Naive thymus-derived CD4-positive, alpha-beta T cell (primary cell): ENCODE results near the gene SMIM7. TPM values are rescaled to one million over a fixed set of nuclear protein-coding genes. Genes with fewer than 3 reads are reported as not detected.
A peak's percentile ranks its signal among the peaks of the same experiment; 100 is the strongest.

Experiments
- ATAC-seq: fragments of 150-1000 bp; cut with Tn5 transposase; 2 replicates; pipeline ENCODE4 v1.10.0; 2021; ENCODE audit warnings: mild to moderate bottlenecking, moderate library complexity
- CTCF ChIA-PET: fragments of 350-600 bp; sonication (Branson Sonifier 250); formaldehyde crosslinking; loops from one replicate; lab custom pipeline; 2021; ENCODE audit warnings: antibody characterized with exemption; lab: Charles Lee
- POLR2A ChIA-PET: fragments of 350-600 bp; sonication (Branson Sonifier 250); formaldehyde crosslinking; loops from one replicate; lab custom pipeline; 2021; ENCODE audit warnings: antibody characterized with exemption, inconsistent platforms; lab: Charles Lee
- DNase-seq, 9 donors: peaks; one replicate each; pipeline versions ENCODE4 v3.0.0 to v3.0.0-alpha.2; 2020 to 2022; ENCODE audit warnings: mixed read lengths in 1 of 9
- H3K27ac ChIP-seq: one replicate; pipeline ENCODE4 v1.7.0; 2013; ENCODE audit warnings: mild to moderate bottlenecking, low read depth, low read length, moderate library complexity
- H3K27me3 ChIP-seq, 2 donors: one replicate each; pipeline ENCODE4 v1.7.0; 2013; ENCODE audit warnings: low read length in 2 of 2, mild to moderate bottlenecking in 2 of 2, moderate library complexity in 2 of 2; ENCODE audit not compliant: control insufficient read depth in 2 of 2, insufficient read depth in 2 of 2
- H3K36me3 ChIP-seq, 3 experiments: 1 replicate in 2 of 3; 2 replicates in 1 of 3; pipeline ENCODE4 v1.7.0; 2013; ENCODE audit warnings: low read length in 3 of 3, mild to moderate bottlenecking in 3 of 3, moderate library complexity in 1 of 3; ENCODE audit not compliant: insufficient read depth in 3 of 3, control insufficient read depth in 2 of 3
- H3K4me1 ChIP-seq, 2 donors: one replicate each; pipeline ENCODE4 v1.7.0; 2013; ENCODE audit warnings: low read length in 2 of 2, mild to moderate bottlenecking in 2 of 2, moderate library complexity in 1 of 2; ENCODE audit not compliant: control insufficient read depth in 2 of 2, insufficient read depth in 2 of 2
- H3K4me3 ChIP-seq: 2 replicates; pipeline ENCODE4 v1.7.0; 2013; ENCODE audit warnings: mild to moderate bottlenecking, low read length
- H3K9me3 ChIP-seq, 3 experiments: 1 replicate in 2 of 3; 2 replicates in 1 of 3; pipeline ENCODE4 v1.7.0; 2013; ENCODE audit warnings: low read length in 3 of 3; ENCODE audit not compliant: control insufficient read depth in 2 of 3
- H3K27ac Mint-ChIP-seq, 9 donors: one replicate each; pipeline ENCODE4 v1.8.0; 2020 to 2022; ENCODE audit warnings: mixed read lengths in 9 of 9, mild to moderate bottlenecking in 8 of 9, moderate library complexity in 5 of 9, inconsistent platforms in 2 of 9
- H3K27me3 Mint-ChIP-seq, 5 donors: one replicate each; pipeline ENCODE4 v1.8.0; 2021 to 2022; ENCODE audit warnings: mixed read lengths in 5 of 5, mild to moderate bottlenecking in 1 of 5
- H3K36me3 Mint-ChIP-seq, 5 donors: one replicate each; pipeline ENCODE4 v1.8.0; 2020 to 2022; ENCODE audit warnings: mixed read lengths in 5 of 5, mild to moderate bottlenecking in 3 of 5, inconsistent platforms in 1 of 5
- H3K4me1 Mint-ChIP-seq, 7 donors: one replicate each; pipeline ENCODE4 v1.8.0; 2020 to 2022; ENCODE audit warnings: mixed read lengths in 7 of 7, mild to moderate bottlenecking in 3 of 7, inconsistent platforms in 1 of 7
- H3K4me3 Mint-ChIP-seq, 10 donors: one replicate each; pipeline ENCODE4 v1.8.0; 2020 to 2022; ENCODE audit warnings: mild to moderate bottlenecking in 10 of 10, mixed read lengths in 10 of 10, moderate library complexity in 6 of 10, inconsistent platforms in 2 of 10
- H3K9me3 Mint-ChIP-seq, 11 donors: one replicate each; pipeline ENCODE4 v1.8.0; 2020 to 2022; ENCODE audit warnings: mixed read lengths in 11 of 11, mild to moderate bottlenecking in 4 of 11, inconsistent platforms in 1 of 11, moderate library complexity in 1 of 11
- intact Hi-C, 2 donors: fragments of 100-400 bp; cut with micrococcal nuclease; formaldehyde crosslinking; loops; one replicate each; pipeline ENCODE4 v1.15.1; 2023
- polyA plus RNA-seq, 2 donors: library from polyadenylated mRNA; unstranded; fragments of 300-500 nt; fragmentation: Illumina TruSeq; gene quantifications; one replicate each; pipeline ENCODE4 v1.2.3, GENCODE V29; 2021
- total RNA-seq, 6 experiments: library from RNA in 5 of 6; stranded (reverse) in 5 of 6; gene quantifications; 1 replicate in 5 of 6; 2 replicates in 1 of 6; pipeline ENCODE4 v1.2.3 and lab custom pipeline; 2021 to 2026

The SMIM7 gene
- total and polyA plus RNA-seq, 7 experiments from 2014 or later: 56.9 to 108 (median 78.5) TPM

DNA sequence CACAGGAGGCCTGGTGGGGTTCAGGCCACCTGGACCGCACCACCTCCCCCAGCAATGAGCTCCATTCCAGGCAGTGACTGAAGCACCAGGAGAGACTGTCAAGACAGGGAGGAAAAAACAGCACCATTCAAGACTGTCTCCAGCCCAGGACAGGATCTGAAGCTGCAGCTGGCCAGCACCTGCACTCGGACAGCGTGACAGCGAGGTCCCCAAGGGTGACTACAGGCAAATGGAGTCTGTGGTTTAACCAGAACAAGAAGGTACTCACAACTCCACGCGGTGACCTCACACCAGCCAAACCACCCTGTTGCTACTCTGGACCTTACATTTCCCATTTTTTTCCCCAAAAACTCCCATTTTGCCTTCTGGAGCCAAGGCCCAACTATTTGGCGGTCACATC lies 41.7 kb downstream of the SMIM7 start:
- intact Hi-C loops: no loop called here
- ATAC-seq: no peak
- POLR2A ChIA-PET: no interaction called here
- Mint-ChIP-seq H3K4me3 (peak overlapping the region in 3 of 10 donors; percentile 4 to 28 (median 17)), H3K4me1 (peaks cover 56 to 95% (median 78%) of the 10 kb centered on the region in 7 donors), H3K27me3 (no peaks in the 10 kb centered on the region), H3K27ac (peak overlapping the region in 3 of 9 donors; percentile 18 to 88 (median 36)), H3K9me3 (no peaks in the 10 kb centered on the region), H3K36me3 (no peaks in the 10 kb centered on the region)
- CTCF ChIA-PET: no interaction called here
- Histone ChIP-seq H3K4me3 (no peak overlapping the region), H3K27me3 (no peaks in the 10 kb centered on the region), H3K4me1 (peaks cover 12 to 21% of the 10 kb centered on the region in 2 donors), H3K27ac (no peak overlapping the region), H3K36me3 (peaks cover 0 to 3% (median 0%) of the 10 kb centered on the region in 3 experiments), H3K9me3 (no peaks in the 10 kb centered on the region)
- DNase-seq: no peak

DNA sequence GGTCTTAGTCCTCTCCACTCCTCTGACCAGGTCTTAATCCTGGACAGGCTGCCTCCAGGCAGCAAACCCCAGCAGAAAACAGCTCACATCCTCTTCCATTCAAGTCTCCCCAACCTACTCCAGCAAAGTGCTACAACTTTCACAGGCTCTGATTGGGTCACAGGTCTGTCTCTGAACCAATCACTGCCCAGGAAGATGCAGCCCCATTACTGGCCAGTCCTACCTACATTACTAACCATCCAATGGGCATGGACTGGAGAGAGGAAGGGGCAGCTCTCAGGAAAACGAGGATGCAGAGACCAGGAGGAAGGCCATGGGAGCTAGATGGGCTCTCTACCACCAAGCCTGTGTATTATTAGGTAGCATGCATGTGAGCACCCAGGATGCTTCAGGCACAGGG lies 44.1 kb downstream of the SMIM7 start:
- no peak overlapping the region for H3K4me3 ChIP-seq
- peaks cover 8 to 17% of the 10 kb centered on the region in 2 donors for H3K4me1 ChIP-seq
- DNase-seq: no peak
- ChIA-PET CTCF (no interaction called here), POLR2A (interaction anchor here (1.2 to 1.3 kb wide), 2 partner anchors 11 to 31 kb away, joined by 3 to 5 read pairs; no protein-coding TSS in a partner anchor)
- H3K36me3 Mint-ChIP-seq: no peaks in the 10 kb centered on the region
- peak overlapping the region in 1 of 10 donors; percentile 62 for H3K4me3 Mint-ChIP-seq
- peaks cover 61 to 98% (median 86%) of the 10 kb centered on the region in 7 donors for H3K4me1 Mint-ChIP-seq
- H3K27me3 ChIP-seq: no peaks in the 10 kb centered on the region
- intact Hi-C loops: no loop called here
- peak; percentile 36 for ATAC-seq
- H3K36me3 ChIP-seq: no peaks in the 10 kb centered on the region
- H3K27ac ChIP-seq: no peak overlapping the region
- no peaks in the 10 kb centered on the region for H3K9me3 ChIP-seq
- no peaks in the 10 kb centered on the region for H3K27me3 Mint-ChIP-seq
- H3K9me3 Mint-ChIP-seq: no peaks in the 10 kb centered on the region
- H3K27ac Mint-ChIP-seq: peak overlapping the region in 4 of 9 donors; percentile 14 to 84 (median 42)

- intact Hi-C loops: no loop called here
- Mint-ChIP-seq H3K27ac (peak overlapping the region in 7 of 9 donors; percentile 28 to 86 (median 74)), H3K36me3 (no peaks in the 10 kb centered on the region), H3K27me3 (no peaks in the 10 kb centered on the region), H3K4me1 (peaks cover 59 to 94% (median 82%) of the 10 kb centered on the region in 7 donors), H3K4me3 (peak overlapping the region in 6 of 10 donors; percentile 10 to 74 (median 58)), H3K9me3 (no peaks in the 10 kb centered on the region)
- Histone ChIP-seq H3K27ac (no peak overlapping the region), H3K4me3 (no peak overlapping the region), H3K27me3 (no peaks in the 10 kb centered on the region), H3K36me3 (no peaks in the 10 kb centered on the region), H3K4me1 (peaks cover 8 to 17% of the 10 kb centered on the region in 2 donors), H3K9me3 (no peaks in the 10 kb centered on the region)
- DNase-seq: no peak
- ChIA-PET CTCF (no interaction called here), POLR2A (no interaction called here)
- no peak for ATAC-seq
Observed at GRCh38 chr19:16614941-16615340, 45.0 kb downstream of the SMIM7 start.

GRCh38 chr19:16613841-16614240 lies 46.1 kb downstream of the SMIM7 start:
- CTCF ChIA-PET: no interaction called here

GRCh38 chr19:16612636-16613035 lies 47.3 kb downstream of the SMIM7 start:
- POLR2A ChIA-PET: interaction anchor here (0.6 to 0.7 kb wide), 2 partner anchors 74 to 156 kb away, joined by 3 read pairs; no protein-coding TSS in a partner anchor

More at GRCh38 chr19:16613841-16614240, 46.1 kb downstream of the SMIM7 start:
- no peaks in the 10 kb centered on the region for H3K9me3 ChIP-seq
- Mint-ChIP-seq H3K9me3 (no peaks in the 10 kb centered on the region), H3K4me1 (peaks cover 54 to 89% (median 74%) of the 10 kb centered on the region in 7 donors), H3K4me3 (no peak overlapping the region), H3K36me3 (no peaks in the 10 kb centered on the region), H3K27ac (peak overlapping the region in 2 of 9 donors; percentile 48 to 57), H3K27me3 (no peaks in the 10 kb centered on the region)
- H3K27ac ChIP-seq: no peak overlapping the region
- H3K36me3 ChIP-seq: no peaks in the 10 kb centered on the region
- no peaks in the 10 kb centered on the region for H3K27me3 ChIP-seq
- POLR2A ChIA-PET: no interaction called here
- ATAC-seq: no peak
- no peak overlapping the region for H3K4me3 ChIP-seq
- H3K4me1 ChIP-seq: peaks cover 8 to 17% of the 10 kb centered on the region in 2 donors
- no peak for DNase-seq
- intact Hi-C loops: no loop called here

GRCh38 chr19:16611121-16611520 lies 48.8 kb downstream of the SMIM7 start:
- no peaks in the 10 kb centered on the region for H3K27me3 Mint-ChIP-seq
- DNase-seq: no peak
- POLR2A ChIA-PET: no interaction called here

More at GRCh38 chr19:16612636-16613035, 47.3 kb downstream of the SMIM7 start:
- H3K27me3 Mint-ChIP-seq: no peaks in the 10 kb centered on the region
- H3K27ac ChIP-seq: no peak overlapping the region
- no peaks in the 10 kb centered on the region for H3K9me3 ChIP-seq
- H3K4me3 ChIP-seq: no peak overlapping the region
- H3K4me1 ChIP-seq: peaks cover 8 to 11% of the 10 kb centered on the region in 2 donors
- DNase-seq (no peak), ATAC-seq (no peak)
- H3K36me3 ChIP-seq: no peaks in the 10 kb centered on the region
- no peaks in the 10 kb centered on the region for H3K36me3 Mint-ChIP-seq
- intact Hi-C loops: no loop called here
- H3K27me3 ChIP-seq: no peaks in the 10 kb centered on the region
- CTCF ChIA-PET: no interaction called here
- no peaks in the 10 kb centered on the region for H3K9me3 Mint-ChIP-seq
- peaks cover 51 to 89% (median 76%) of the 10 kb centered on the region in 7 donors for H3K4me1 Mint-ChIP-seq
- H3K4me3 Mint-ChIP-seq: no peak overlapping the region
- peak overlapping the region in 2 of 9 donors; percentile 39 to 51 for H3K27ac Mint-ChIP-seq

More at GRCh38 chr19:16611121-16611520, 48.8 kb downstream of the SMIM7 start:
- CTCF ChIA-PET: no interaction called here
- Mint-ChIP-seq H3K4me1 (peaks cover 37 to 77% (median 64%) of the 10 kb centered on the region in 7 donors), H3K27ac (peak overlapping the region; percentile 8 to 75 (median 41)), H3K4me3 (no peak overlapping the region), H3K9me3 (no peaks in the 10 kb centered on the region), H3K36me3 (no peaks in the 10 kb centered on the region)
- H3K4me3 ChIP-seq: no peak overlapping the region
- H3K9me3 ChIP-seq: no peaks in the 10 kb centered on the region
- intact Hi-C loops: no loop called here
- H3K27ac ChIP-seq: no peak overlapping the region
- no peaks in the 10 kb centered on the region for H3K27me3 ChIP-seq
- ATAC-seq: no peak
- no peaks in the 10 kb centered on the region for H3K36me3 ChIP-seq
- H3K4me1 ChIP-seq: peaks cover 5 to 8% of the 10 kb centered on the region in 2 donors
